ENCODE data around the gene MYF6.

The MYF6 gene

DNA sequence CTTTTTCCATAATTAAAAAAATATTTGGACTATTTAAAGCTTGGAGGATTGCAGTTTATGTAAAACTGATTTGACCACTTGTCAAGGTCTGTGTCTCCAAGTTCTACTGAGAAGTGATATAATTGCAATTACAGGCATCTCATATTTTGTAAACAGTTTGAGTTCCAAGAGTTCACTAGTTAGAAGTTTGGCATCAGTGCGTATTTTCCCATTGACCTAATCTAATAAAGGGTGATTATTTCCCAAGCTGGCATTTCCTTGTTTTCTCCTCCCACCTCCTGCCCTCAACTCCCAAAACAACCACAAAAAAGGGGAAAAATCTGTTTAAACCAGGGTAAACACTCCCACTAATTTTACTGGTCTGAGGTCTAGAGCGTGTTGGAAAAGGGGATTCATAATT lies 3.0 kb upstream of the MYF6 start:
- no peak overlapping the region for H3K4me3 ChIP-seq (ENCODE audit: low read depth, low read length)
- no peak for DNase-seq
- H3K4ac ChIP-seq (ENCODE audit: low read depth, low read length) = no peak overlapping the region
- H3K9ac ChIP-seq (ENCODE audit: low read length) = no peak overlapping the region
- no peak overlapping the region for H3K14ac ChIP-seq (ENCODE audit: low read length)
- H2BK12ac ChIP-seq (ENCODE audit: low read length) = no peak overlapping the region
- no peak overlapping the region for H3K4me2 ChIP-seq (ENCODE audit: low read length)
- H2AK5ac ChIP-seq (ENCODE audit: low read length) = no peak overlapping the region
- H3K4me1 ChIP-seq (ENCODE audit: control insufficient read depth in 1 of 2, insufficient read depth in 2 of 2, low read length in 2 of 2) = peaks cover 7 to 11% of the 10 kb centered on the region in 2 experiments
- H2BK120ac ChIP-seq (ENCODE audit: insufficient read depth, low read length, poor library complexity) = no peak overlapping the region
- peaks cover 25% of the 10 kb centered on the region for H3K27me3 ChIP-seq (ENCODE audit: insufficient read depth, low read length)
- no peaks in the 10 kb centered on the region for H3K79me1 ChIP-seq (ENCODE audit: low read length)
- no peak overlapping the region for H2AFZ ChIP-seq (ENCODE audit: insufficient read depth, low read length, poor library complexity)
- H3K36me3 ChIP-seq (ENCODE audit: control insufficient read depth in 1 of 2, insufficient read depth in 2 of 2, low read length in 2 of 2) = no peaks in the 10 kb centered on the region
- no peak overlapping the region for H3K18ac ChIP-seq (ENCODE audit: low read length)
- no peaks in the 10 kb centered on the region for H3K79me2 ChIP-seq (ENCODE audit: control insufficient read depth, insufficient read depth, low read length, poor library complexity)
- no peak overlapping the region for H3K23ac ChIP-seq (ENCODE audit: low read length)
- H3K27ac ChIP-seq (ENCODE audit: low read depth, low read length) = no peak overlapping the region
- H2BK5ac ChIP-seq (ENCODE audit: low read depth, low read length, poor library complexity) = no peak overlapping the region
- H4K91ac ChIP-seq (ENCODE audit: low read depth, low read length) = no peak overlapping the region
- H3K9me3 ChIP-seq (ENCODE audit: insufficient read depth, low read depth, low read length) = peaks cover 3% of the 10 kb centered on the region
- WGBS (ENCODE audit: extremely low coverage, insufficient coverage, insufficient read length) = no CpG with 5 or more reads among the region's 2 CpGs
- no peak overlapping the region for H4K12ac ChIP-seq (ENCODE audit: low read depth, low read length)
- no peak overlapping the region for H4K8ac ChIP-seq (ENCODE audit: low read depth, low read length)

DNA sequence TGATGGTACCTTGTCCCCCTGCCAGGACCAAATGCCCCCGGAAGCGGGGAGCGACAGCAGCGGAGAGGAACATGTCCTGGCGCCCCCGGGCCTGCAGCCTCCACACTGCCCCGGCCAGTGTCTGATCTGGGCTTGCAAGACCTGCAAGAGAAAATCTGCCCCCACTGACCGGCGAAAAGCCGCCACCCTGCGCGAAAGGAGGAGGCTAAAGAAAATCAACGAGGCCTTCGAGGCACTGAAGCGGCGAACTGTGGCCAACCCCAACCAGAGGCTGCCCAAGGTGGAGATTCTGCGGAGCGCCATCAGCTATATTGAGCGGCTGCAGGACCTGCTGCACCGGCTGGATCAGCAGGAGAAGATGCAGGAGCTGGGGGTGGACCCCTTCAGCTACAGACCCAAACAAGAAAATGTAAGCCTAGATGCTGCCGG lies 410 bp downstream of the MYF6 start:
- Histone ChIP-seq H3K79me2 (ENCODE audit: control insufficient read depth, insufficient read depth, low read length, poor library complexity) (no peaks in the 10 kb centered on the region), H3K4me2 (ENCODE audit: low read length) (peak overlapping the region; percentile 64), H4K12ac (ENCODE audit: low read depth, low read length) (no peak overlapping the region), H3K14ac (ENCODE audit: low read length) (no peak overlapping the region), H2BK12ac (ENCODE audit: low read length) (no peak overlapping the region), H2BK120ac (ENCODE audit: insufficient read depth, low read length, poor library complexity) (no peak overlapping the region), H3K4me1 (ENCODE audit: control insufficient read depth in 1 of 2, insufficient read depth in 2 of 2, low read length in 2 of 2) (peaks cover 5 to 9% of the 10 kb centered on the region in 2 experiments), H3K4me3 (ENCODE audit: low read depth, low read length) (no peak overlapping the region), H2BK5ac (ENCODE audit: low read depth, low read length, poor library complexity) (no peak overlapping the region), H4K91ac (ENCODE audit: low read depth, low read length) (no peak overlapping the region), H3K23ac (ENCODE audit: low read length) (no peak overlapping the region), H2AFZ (ENCODE audit: insufficient read depth, low read length, poor library complexity) (no peak overlapping the region), H2AK5ac (ENCODE audit: low read length) (no peak overlapping the region), H3K18ac (ENCODE audit: low read length) (no peak overlapping the region), H3K36me3 (ENCODE audit: control insufficient read depth in 1 of 2, insufficient read depth in 2 of 2, low read length in 2 of 2) (no peaks in the 10 kb centered on the region), H3K27me3 (ENCODE audit: insufficient read depth, low read length) (peaks cover 33% of the 10 kb centered on the region), H3K9ac (ENCODE audit: low read length) (no peak overlapping the region), H3K27ac (ENCODE audit: low read depth, low read length) (no peak overlapping the region), H3K9me3 (ENCODE audit: insufficient read depth, low read depth, low read length) (peaks cover 3% of the 10 kb centered on the region), H3K79me1 (ENCODE audit: low read length) (no peaks in the 10 kb centered on the region), H4K8ac (ENCODE audit: low read depth, low read length) (no peak overlapping the region), H3K4ac (ENCODE audit: low read depth, low read length) (no peak overlapping the region)
- WGBS (ENCODE audit: extremely low coverage, insufficient coverage, insufficient read length) = no CpG with 5 or more reads among the region's 21 CpGs
- no peak for DNase-seq

- Histone ChIP-seq H4K12ac (ENCODE audit: low read depth, low read length) (no peak overlapping the region), H3K27ac (ENCODE audit: low read depth, low read length) (no peak overlapping the region), H3K4me3 (ENCODE audit: low read depth, low read length) (peak overlapping the region; percentile 19), H3K4me1 (ENCODE audit: control insufficient read depth in 1 of 2, insufficient read depth in 2 of 2, low read length in 2 of 2) (peaks cover 4 to 5% of the 10 kb centered on the region in 2 experiments), H2BK12ac (ENCODE audit: low read length) (no peak overlapping the region), H3K36me3 (ENCODE audit: control insufficient read depth in 1 of 2, insufficient read depth in 2 of 2, low read length in 2 of 2) (no peaks in the 10 kb centered on the region), H3K9ac (ENCODE audit: low read length) (no peak overlapping the region), H3K4ac (ENCODE audit: low read depth, low read length) (no peak overlapping the region), H2AFZ (ENCODE audit: insufficient read depth, low read length, poor library complexity) (no peak overlapping the region), H3K23ac (ENCODE audit: low read length) (peak overlapping the region; percentile 63), H4K8ac (ENCODE audit: low read depth, low read length) (no peak overlapping the region), H3K9me3 (ENCODE audit: insufficient read depth, low read depth, low read length) (peaks cover 3% of the 10 kb centered on the region), H3K4me2 (ENCODE audit: low read length) (peak overlapping the region; percentile 64), H2BK120ac (ENCODE audit: insufficient read depth, low read length, poor library complexity) (no peak overlapping the region), H3K79me2 (ENCODE audit: control insufficient read depth, insufficient read depth, low read length, poor library complexity) (no peaks in the 10 kb centered on the region), H3K18ac (ENCODE audit: low read length) (no peak overlapping the region), H3K14ac (ENCODE audit: low read length) (no peak overlapping the region), H3K79me1 (ENCODE audit: low read length) (no peaks in the 10 kb centered on the region), H4K91ac (ENCODE audit: low read depth, low read length) (no peak overlapping the region), H2AK5ac (ENCODE audit: low read length) (no peak overlapping the region), H2BK5ac (ENCODE audit: low read depth, low read length, poor library complexity) (no peak overlapping the region), H3K27me3 (ENCODE audit: insufficient read depth, low read length) (peaks cover 33% of the 10 kb centered on the region)
- DNase-seq = no peak
- WGBS (ENCODE audit: extremely low coverage, insufficient coverage, insufficient read length) = no CpG with 5 or more reads among the region's 50 CpGs
Observed at GRCh38 chr12:80708259-80708974, 983 bp downstream of the MYF6 start.

DNA sequence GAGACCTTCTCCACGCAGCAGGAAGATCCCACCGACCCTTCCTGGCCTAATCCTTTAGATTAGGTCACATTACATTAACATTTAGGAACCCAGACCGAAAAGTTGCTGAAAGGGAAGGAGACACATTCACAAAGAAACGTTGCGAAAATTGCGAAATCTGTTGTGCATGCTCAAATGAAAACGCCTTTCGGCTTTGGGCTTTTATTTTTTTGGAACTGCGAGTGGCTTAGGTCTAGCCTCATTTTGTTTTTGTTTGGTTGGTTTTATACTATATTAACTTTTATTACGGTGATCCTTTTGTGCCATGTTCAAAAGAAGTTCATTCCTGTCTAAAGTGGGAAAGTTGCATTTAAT lies 1.5 kb downstream of the MYF6 start:
- H4K8ac ChIP-seq (ENCODE audit: low read depth, low read length) = no peak overlapping the region
- no peaks in the 10 kb centered on the region for H3K79me2 ChIP-seq (ENCODE audit: control insufficient read depth, insufficient read depth, low read length, poor library complexity)
- no peak overlapping the region for H3K4me3 ChIP-seq (ENCODE audit: low read depth, low read length)
- H3K36me3 ChIP-seq (ENCODE audit: control insufficient read depth in 1 of 2, insufficient read depth in 2 of 2, low read length in 2 of 2) = no peaks in the 10 kb centered on the region
- no peaks in the 10 kb centered on the region for H3K79me1 ChIP-seq (ENCODE audit: low read length)
- H2BK5ac ChIP-seq (ENCODE audit: low read depth, low read length, poor library complexity) = no peak overlapping the region
- H3K9ac ChIP-seq (ENCODE audit: low read length) = no peak overlapping the region
- no peak overlapping the region for H2AK5ac ChIP-seq (ENCODE audit: low read length)
- H4K12ac ChIP-seq (ENCODE audit: low read depth, low read length) = no peak overlapping the region
- H2BK120ac ChIP-seq (ENCODE audit: insufficient read depth, low read length, poor library complexity) = no peak overlapping the region
- no peak for DNase-seq
- no CpG with 5 or more reads among the region's 10 CpGs for WGBS (ENCODE audit: extremely low coverage, insufficient coverage, insufficient read length)
- peak overlapping the region; percentile 63 for H3K23ac ChIP-seq (ENCODE audit: low read length)
- H2AFZ ChIP-seq (ENCODE audit: insufficient read depth, low read length, poor library complexity) = no peak overlapping the region
- H3K4me1 ChIP-seq (ENCODE audit: control insufficient read depth in 1 of 2, insufficient read depth in 2 of 2, low read length in 2 of 2) = peaks cover 4 to 5% of the 10 kb centered on the region in 2 experiments
- peak overlapping the region; percentile 64 for H3K4me2 ChIP-seq (ENCODE audit: low read length)
- H3K27ac ChIP-seq (ENCODE audit: low read depth, low read length) = no peak overlapping the region
- no peak overlapping the region for H3K18ac ChIP-seq (ENCODE audit: low read length)
- no peak overlapping the region for H4K91ac ChIP-seq (ENCODE audit: low read depth, low read length)
- peaks cover 3% of the 10 kb centered on the region for H3K9me3 ChIP-seq (ENCODE audit: insufficient read depth, low read depth, low read length)
- H3K14ac ChIP-seq (ENCODE audit: low read length) = no peak overlapping the region
- H3K27me3 ChIP-seq (ENCODE audit: insufficient read depth, low read length) = peaks cover 33% of the 10 kb centered on the region
- H2BK12ac ChIP-seq (ENCODE audit: low read length) = no peak overlapping the region
- no peak overlapping the region for H3K4ac ChIP-seq (ENCODE audit: low read depth, low read length)

Data from trophoblast cell (in vitro differentiated cells and primary cell).